GM23338 (cell line): ENCODE results near the gene JAZF1. TPM values are rescaled to one million over a fixed set of nuclear protein-coding genes. Genes with fewer than 3 reads are reported as not detected.

Experiments used
- ATAC-seq: fragments of 200-7000 bp; cut with Tn5 transposase; 3 replicates; pipeline ENCODE4 v1.9.1; 2020
- DNase-seq: peaks from one replicate; pipeline ENCODE4 v3.0.0-alpha.2; 2015; ENCODE audit warnings: low spot score
- H2AFZ ChIP-seq: fragments of 200-600 bp; sonication (generic); 2 replicates; pipeline ENCODE4 v1.8.0; 2016; ENCODE audit warnings: antibody characterized with exemption, mild to moderate bottlenecking, moderate library complexity
- H3F3A ChIP-seq: fragments of 200-600 bp; sonication (generic); replicated peaks from 2 replicates; pipeline ENCODE4 v1.8.0; 2017; ENCODE audit warnings: antibody characterized with exemption, mixed run types, low read depth
- H3K27ac ChIP-seq: fragments of 200-600 bp; sonication (generic); 2 replicates; pipeline ENCODE4 v1.6.1; 2016; ENCODE audit warnings: low read depth
- H3K27me3 ChIP-seq: fragments of 200-600 bp; sonication (generic); 2 replicates; pipeline ENCODE4 v1.8.0; 2016; ENCODE audit warnings: mild to moderate bottlenecking, mixed run types, moderate library complexity; ENCODE audit not compliant: insufficient read depth
- H3K36me3 ChIP-seq: fragments of 200-600 bp; sonication (generic); 2 replicates; pipeline ENCODE4 v1.8.0; 2016; ENCODE audit warnings: mild to moderate bottlenecking; ENCODE audit not compliant: insufficient read depth
- H3K4me1 ChIP-seq: fragments of 200-600 bp; sonication (generic); 2 replicates; pipeline ENCODE4 v1.8.0; 2016; ENCODE audit warnings: mild to moderate bottlenecking, moderate library complexity; ENCODE audit not compliant: insufficient read depth
- H3K4me2 ChIP-seq: fragments of 200-600 bp; sonication (generic); 2 replicates; pipeline ENCODE4 v1.7.1; 2017; ENCODE audit warnings: mixed run types
- H3K4me3 ChIP-seq: fragments of 200-600 bp; sonication (generic); 2 replicates; pipeline ENCODE4 v1.6.1; 2016; ENCODE audit warnings: mixed run types
- H3K79me2 ChIP-seq: fragments of 200-600 bp; sonication (generic); replicated peaks from 2 replicates; pipeline ENCODE4 v1.8.0; 2017; ENCODE audit warnings: mild to moderate bottlenecking; ENCODE audit not compliant: insufficient read depth
- H3K9me2 ChIP-seq: fragments of 200-600 bp; sonication (generic); 2 replicates; pipeline ENCODE4 v1.8.0; 2017; ENCODE audit not compliant: insufficient read depth
- H4K20me1 ChIP-seq: fragments of 200-600 bp; sonication (generic); replicated peaks from 2 replicates; pipeline ENCODE4 v1.8.0; 2017; ENCODE audit warnings: mild to moderate bottlenecking; ENCODE audit not compliant: insufficient read depth
- H3K27ac Mint-ChIP-seq: 2 replicates; pipeline ENCODE4 v1.8.0; 2020; ENCODE audit warnings: inconsistent platforms, mild to moderate bottlenecking, moderate library complexity, mixed read lengths
- H3K27me3 Mint-ChIP-seq: 3 replicates; pipeline ENCODE4 v1.8.0; 2022; ENCODE audit warnings: low read depth, mild to moderate bottlenecking, moderate library complexity, mixed read lengths, inconsistent platforms; ENCODE audit not compliant: insufficient read depth, poor library complexity
- H3K36me3 Mint-ChIP-seq: 3 replicates; pipeline ENCODE4 v1.8.0; 2021; ENCODE audit warnings: low read depth, mild to moderate bottlenecking, inconsistent platforms, moderate library complexity, mixed read lengths
- H3K4me1 Mint-ChIP-seq: 3 replicates; pipeline ENCODE4 v1.8.0; 2020; ENCODE audit warnings: mild to moderate bottlenecking, inconsistent platforms, mixed read lengths
- H3K4me3 Mint-ChIP-seq: 3 replicates; pipeline ENCODE4 v1.8.0; 2021; ENCODE audit warnings: moderate library complexity, mild to moderate bottlenecking, inconsistent platforms, mixed read lengths
- H3K9me3 Mint-ChIP-seq: 3 replicates; pipeline ENCODE4 v1.8.0; 2020; ENCODE audit warnings: moderate library complexity, mild to moderate bottlenecking, inconsistent platforms, mixed read lengths
- CREB1 ChIP-seq: fragments of 250-450 bp; sonication (Bioruptor Pico); IDR thresholded peaks from 2 replicates; pipeline ENCODE4 v1.5.0; 2020; ENCODE audit warnings: low read depth, mild to moderate bottlenecking, moderate library complexity
- CTCF ChIP-seq, 2 experiments: fragments of 200-600 bp in 1 of 2; sonication (generic) in 1 of 2; conservative IDR thresholded peaks; 2 replicates each; pipeline versions ENCODE4 v1.5.1 to v1.6.1; 2016 to 2017; ENCODE audit warnings: antibody characterized with exemption in 2 of 2, low read depth in 2 of 2, mild to moderate bottlenecking in 2 of 2, moderate library complexity in 1 of 2
- EZH2 ChIP-seq: fragments of 200-600 bp; sonication (generic); IDR thresholded peaks from one replicate; pipeline ENCODE4 v1.8.0; 2017; ENCODE audit warnings: antibody characterized with exemption, mild to moderate bottlenecking, low read depth; ENCODE audit not compliant: unreplicated experiment
- EZH2phosphoT487 ChIP-seq: fragments of 200-600 bp; sonication (generic); IDR thresholded peaks from one replicate; pipeline ENCODE4 v1.8.1; 2018; ENCODE audit warnings: antibody characterized with exemption; ENCODE audit not compliant: unreplicated experiment
- JUNB ChIP-seq: IDR thresholded peaks from one replicate; pipeline ENCODE4 v1.6.1; 2016; ENCODE audit warnings: antibody characterized with exemption; ENCODE audit not compliant: unreplicated experiment
- NANOG ChIP-seq: IDR thresholded peaks from 2 replicates; pipeline ENCODE4 v1.6.1; 2016; ENCODE audit warnings: antibody characterized with exemption, borderline replicate concordance
- POLR2AphosphoS5 ChIP-seq: IDR thresholded peaks from 2 replicates; pipeline ENCODE4 v1.6.1; 2016; ENCODE audit warnings: antibody characterized with exemption, low read depth
- STAT1 ChIP-seq: IDR thresholded peaks from one replicate; pipeline ENCODE4 v1.6.1; 2016; ENCODE audit warnings: antibody characterized with exemption; ENCODE audit not compliant: unreplicated experiment
- ZNF114 ChIP-seq: fragments of 250-450 bp; sonication (Bioruptor Pico); IDR thresholded peaks from 2 replicates; pipeline ENCODE4 v1.5.0; 2020; ENCODE audit warnings: mild to moderate bottlenecking, moderate library complexity
- ZNF331 ChIP-seq: fragments of 250-450 bp; sonication (Bioruptor Pico); IDR thresholded peaks from 2 replicates; pipeline ENCODE4 v1.5.0; 2020; ENCODE audit warnings: low read depth, mild to moderate bottlenecking, moderate library complexity
- ZNF462 ChIP-seq: fragments of 250-450 bp; sonication (Bioruptor Pico); IDR thresholded peaks from 2 replicates; pipeline ENCODE4 v1.5.0; 2020; ENCODE audit warnings: mild to moderate bottlenecking, moderate library complexity
- polyA plus RNA-seq: library from polyadenylated mRNA; unstranded; fragments of >200 nt; fragmentation: Nextera tagmentation; extraction: Ambion mirVana; gene quantifications from 2 replicates; pipeline ENCODE4 v1.2.1, GENCODE V29; 2016
- total RNA-seq: library from RNA; depleted of rRNA; stranded (reverse); fragments of >200 nt; shearing (Covaris generic); gene quantifications from 2 replicates; pipeline ENCODE4 v1.2.3, GENCODE V29; 2014
- TF ChIP-seq, protein P1 (sequence below): IDR thresholded peaks from one replicate; pipeline ENCODE4 v1.6.1; 2018; ENCODE audit warnings: antibody characterized with exemption; ENCODE audit not compliant: unreplicated experiment
- TF ChIP-seq, protein P2 (sequence below): IDR thresholded peaks from 2 replicates; pipeline ENCODE4 v1.6.1; 2016; ENCODE audit warnings: antibody characterized with exemption

The JAZF1 gene
- total and polyA plus RNA-seq, 2 experiments from 2014 or later = 12.2 to 22.2 TPM

GRCh38 chr7:28071570-28071969, 109.0 kb downstream of the JAZF1 start:
- no peaks in the 10 kb centered on the region for H3K36me3 Mint-ChIP-seq
- peaks cover 10% of the 10 kb centered on the region for H4K20me1 ChIP-seq
- TF ChIP-seq, protein P1, sequence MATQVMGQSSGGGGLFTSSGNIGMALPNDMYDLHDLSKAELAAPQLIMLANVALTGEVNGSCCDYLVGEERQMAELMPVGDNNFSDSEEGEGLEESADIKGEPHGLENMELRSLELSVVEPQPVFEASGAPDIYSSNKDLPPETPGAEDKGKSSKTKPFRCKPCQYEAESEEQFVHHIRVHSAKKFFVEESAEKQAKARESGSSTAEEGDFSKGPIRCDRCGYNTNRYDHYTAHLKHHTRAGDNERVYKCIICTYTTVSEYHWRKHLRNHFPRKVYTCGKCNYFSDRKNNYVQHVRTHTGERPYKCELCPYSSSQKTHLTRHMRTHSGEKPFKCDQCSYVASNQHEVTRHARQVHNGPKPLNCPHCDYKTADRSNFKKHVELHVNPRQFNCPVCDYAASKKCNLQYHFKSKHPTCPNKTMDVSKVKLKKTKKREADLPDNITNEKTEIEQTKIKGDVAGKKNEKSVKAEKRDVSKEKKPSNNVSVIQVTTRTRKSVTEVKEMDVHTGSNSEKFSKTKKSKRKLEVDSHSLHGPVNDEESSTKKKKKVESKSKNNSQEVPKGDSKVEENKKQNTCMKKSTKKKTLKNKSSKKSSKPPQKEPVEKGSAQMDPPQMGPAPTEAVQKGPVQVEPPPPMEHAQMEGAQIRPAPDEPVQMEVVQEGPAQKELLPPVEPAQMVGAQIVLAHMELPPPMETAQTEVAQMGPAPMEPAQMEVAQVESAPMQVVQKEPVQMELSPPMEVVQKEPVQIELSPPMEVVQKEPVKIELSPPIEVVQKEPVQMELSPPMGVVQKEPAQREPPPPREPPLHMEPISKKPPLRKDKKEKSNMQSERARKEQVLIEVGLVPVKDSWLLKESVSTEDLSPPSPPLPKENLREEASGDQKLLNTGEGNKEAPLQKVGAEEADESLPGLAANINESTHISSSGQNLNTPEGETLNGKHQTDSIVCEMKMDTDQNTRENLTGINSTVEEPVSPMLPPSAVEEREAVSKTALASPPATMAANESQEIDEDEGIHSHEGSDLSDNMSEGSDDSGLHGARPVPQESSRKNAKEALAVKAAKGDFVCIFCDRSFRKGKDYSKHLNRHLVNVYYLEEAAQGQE = no peak
- TF ChIP-seq, protein P2, sequence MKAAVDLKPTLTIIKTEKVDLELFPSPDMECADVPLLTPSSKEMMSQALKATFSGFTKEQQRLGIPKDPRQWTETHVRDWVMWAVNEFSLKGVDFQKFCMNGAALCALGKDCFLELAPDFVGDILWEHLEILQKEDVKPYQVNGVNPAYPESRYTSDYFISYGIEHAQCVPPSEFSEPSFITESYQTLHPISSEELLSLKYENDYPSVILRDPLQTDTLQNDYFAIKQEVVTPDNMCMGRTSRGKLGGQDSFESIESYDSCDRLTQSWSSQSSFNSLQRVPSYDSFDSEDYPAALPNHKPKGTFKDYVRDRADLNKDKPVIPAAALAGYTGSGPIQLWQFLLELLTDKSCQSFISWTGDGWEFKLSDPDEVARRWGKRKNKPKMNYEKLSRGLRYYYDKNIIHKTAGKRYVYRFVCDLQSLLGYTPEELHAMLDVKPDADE = no peak
- TF ChIP-seq CTCF (conservative IDR thresholded peaks at IDR 0.05; ENCODE audit: low read depth in 2 of 2) (no peak), ZNF114 (no peak), STAT1 (no peak), EZH2 (no peak), NANOG (no peak), EZH2phosphoT487 (no peak), ZNF331 (CRISPR knock-in tag) (no peak), POLR2AphosphoS5 (no peak), CREB1 (CRISPR knock-in tag) (no peak), ZNF462 (CRISPR knock-in tag) (no peak), JUNB (no peak)
- H3K27me3 Mint-ChIP-seq = peaks cover 2% of the 10 kb centered on the region
- H3K4me2 ChIP-seq = no peak overlapping the region; the same call in 1 of the 2 replicates
- no peaks in the 10 kb centered on the region for H3K27me3 ChIP-seq
- no peak overlapping the region for H3K4me3 Mint-ChIP-seq
- no peak overlapping the region for H3K27ac ChIP-seq
- peaks cover 28% of the 10 kb centered on the region for H3K79me2 ChIP-seq
- ATAC-seq (no peak), DNase-seq (no peak)
- no peaks in the 10 kb centered on the region for H3K36me3 ChIP-seq
- no peaks in the 10 kb centered on the region for H3K9me3 Mint-ChIP-seq
- H2AFZ ChIP-seq = no peak overlapping the region
- H3F3A ChIP-seq = no peaks in the 10 kb centered on the region; the same call in 1 of the 2 replicates
- H3K4me1 ChIP-seq = peaks cover 27% of the 10 kb centered on the region
- H3K27ac Mint-ChIP-seq = no peak overlapping the region
- H3K4me1 Mint-ChIP-seq = peaks cover 27% of the 10 kb centered on the region
- H3K9me2 ChIP-seq = no peaks in the 10 kb centered on the region
- no peak overlapping the region for H3K4me3 ChIP-seq
